GM21447 (cell line): Measurements from ENCODE around the gene JAK3.

ENCODE experiments used
- ATAC-seq: cut with Tn5 transposase; IDR thresholded peaks from one replicate; pipeline ENCODE4 v1.9.1; 2021; ENCODE audit not compliant: unreplicated experiment

JAK3 gene

DNA sequence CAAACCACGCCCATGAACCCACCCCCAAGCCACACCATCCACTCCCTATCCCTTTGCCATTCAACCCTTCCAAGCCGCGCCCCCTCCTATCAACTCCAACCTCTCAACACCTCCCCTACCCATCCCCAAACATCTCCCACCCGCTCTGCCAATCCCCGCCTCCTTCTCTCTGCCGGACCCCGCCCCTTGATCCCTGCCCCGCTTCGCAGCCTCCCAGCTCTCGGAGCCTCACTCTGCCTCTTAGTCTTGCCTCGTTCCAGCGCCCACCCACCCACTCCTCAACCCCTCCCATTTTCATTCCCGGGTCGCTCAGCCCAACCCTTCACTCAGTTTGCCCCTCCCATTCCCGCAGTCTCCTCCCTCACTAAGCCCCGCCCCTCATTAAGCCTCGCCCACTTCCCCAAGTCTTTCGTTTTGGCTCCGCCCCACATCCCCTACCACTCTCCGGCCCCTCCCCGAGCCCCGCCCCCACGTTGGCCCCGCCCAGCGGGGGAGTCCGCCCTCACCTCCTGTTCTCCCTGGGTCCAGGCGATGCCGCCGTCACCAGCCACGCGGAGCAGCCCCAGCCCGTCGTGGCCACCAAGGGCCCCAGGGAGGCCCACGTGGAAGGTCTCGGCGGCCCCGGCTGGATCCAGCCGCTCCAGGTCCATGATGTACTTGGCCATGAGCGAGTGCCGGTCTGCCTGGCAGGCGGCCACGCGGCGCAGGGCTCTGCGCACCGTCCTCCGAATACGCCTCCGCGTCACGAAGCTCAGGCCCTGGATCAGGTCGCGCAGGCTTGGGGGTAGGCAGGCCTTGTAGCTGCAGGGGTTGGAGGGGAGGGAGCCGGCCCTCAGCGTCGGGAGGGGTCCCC lies 5.7 kb downstream of the JAK3 start:
- no peak for ATAC-seq

DNA sequence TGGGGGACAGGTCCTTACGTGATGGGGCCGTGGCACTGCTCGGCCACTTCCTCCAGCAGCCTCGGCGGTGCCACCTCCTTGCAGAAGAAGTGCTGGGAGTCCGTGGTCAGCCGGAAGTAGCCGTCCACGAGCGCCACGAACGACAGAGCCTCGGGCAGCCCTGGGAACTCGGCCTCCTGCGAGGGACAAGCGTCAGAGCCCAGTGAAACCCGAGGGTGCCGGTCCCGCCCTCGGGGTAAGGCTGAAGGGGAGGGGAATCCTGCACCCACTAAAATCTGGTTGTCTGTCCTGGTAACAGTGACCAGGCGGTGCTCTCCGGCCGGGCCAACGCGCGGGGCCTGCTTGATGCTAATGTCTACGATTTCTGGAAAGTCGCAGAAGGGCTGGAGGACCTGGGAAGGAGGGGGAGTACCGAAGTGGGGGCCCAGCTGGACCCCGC lies 6.4 kb downstream of the JAK3 start:
- no peak for ATAC-seq

- ATAC-seq, result no peak
These were observed 7.8 kb downstream of the JAK3 start for GRCh38 chr19:17840019-17840418.

DNA sequence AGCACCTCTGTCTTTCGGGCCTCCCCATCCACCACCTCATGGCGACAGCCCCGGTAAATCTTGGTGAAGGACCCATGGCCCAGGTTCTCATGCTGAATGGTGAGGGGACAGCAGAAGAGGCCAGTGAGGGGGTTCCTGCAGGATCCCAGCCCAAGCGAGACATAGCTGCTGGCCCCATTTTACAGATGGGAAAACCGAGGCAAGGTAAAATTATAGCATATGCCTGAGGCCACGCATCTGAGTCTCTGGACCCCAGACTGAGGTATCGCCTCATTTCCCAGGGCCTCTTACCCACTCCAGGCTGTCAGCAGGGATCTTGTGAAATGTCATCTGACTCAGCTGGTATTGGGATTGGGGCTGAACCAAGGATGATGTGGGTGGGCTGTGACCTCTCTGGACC lies 9.8 kb downstream of the JAK3 start:
- no peak for ATAC-seq

GRCh38 chr19:17836530-17836929 lies 11.3 kb downstream of the JAK3 start:
- ATAC-seq, result no peak

GRCh38 chr19:17835182-17836006 lies 12.4 kb downstream of the JAK3 start:
- ATAC-seq, result no peak

DNA sequence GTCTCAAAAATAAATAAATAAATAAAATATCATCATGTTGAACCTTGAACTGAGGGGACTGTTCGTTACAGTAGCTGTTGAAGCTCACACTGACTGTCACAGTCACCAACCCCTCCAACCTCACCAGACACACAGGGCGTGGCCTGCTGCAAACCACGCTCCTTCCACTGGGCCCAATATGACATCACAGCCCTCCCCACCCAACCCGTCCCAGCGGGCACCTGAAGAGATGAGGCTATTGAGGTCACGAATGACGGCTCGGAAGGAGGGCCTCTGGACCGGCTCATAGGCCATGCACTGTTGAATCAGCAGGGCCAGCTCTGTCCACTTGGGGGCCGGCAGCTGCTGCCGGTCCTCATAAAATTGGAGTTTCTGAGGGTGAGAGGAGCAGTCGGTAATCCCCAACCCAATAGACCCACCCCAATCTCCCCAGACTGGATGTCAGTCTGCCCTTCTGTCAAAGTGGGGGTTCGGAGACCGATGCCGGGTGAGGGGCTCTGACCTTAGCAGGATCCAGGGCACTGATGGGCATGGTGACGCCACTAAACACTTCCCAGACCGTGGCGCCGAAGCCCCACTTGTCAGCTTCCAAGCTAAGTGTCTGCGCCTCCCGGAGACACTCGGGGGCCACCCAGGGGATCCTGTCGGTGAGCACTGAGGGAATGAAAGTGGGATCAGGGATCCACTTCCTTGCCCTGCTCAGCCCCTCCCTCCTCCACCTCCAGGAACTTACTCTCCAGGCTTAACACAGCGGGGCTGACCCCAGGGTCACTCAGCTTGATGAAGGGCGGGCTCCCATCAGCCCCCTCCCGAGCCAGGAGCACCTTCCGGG lies 13.2 kb downstream of the JAK3 start:
- no peak for ATAC-seq

GRCh38 chr19:17832443-17833208 lies 15.2 kb downstream of the JAK3 start:
- no peak for ATAC-seq

- no peak for ATAC-seq
These were observed 16.3 kb downstream of the JAK3 start for GRCh38 chr19:17831419-17831888.

DNA sequence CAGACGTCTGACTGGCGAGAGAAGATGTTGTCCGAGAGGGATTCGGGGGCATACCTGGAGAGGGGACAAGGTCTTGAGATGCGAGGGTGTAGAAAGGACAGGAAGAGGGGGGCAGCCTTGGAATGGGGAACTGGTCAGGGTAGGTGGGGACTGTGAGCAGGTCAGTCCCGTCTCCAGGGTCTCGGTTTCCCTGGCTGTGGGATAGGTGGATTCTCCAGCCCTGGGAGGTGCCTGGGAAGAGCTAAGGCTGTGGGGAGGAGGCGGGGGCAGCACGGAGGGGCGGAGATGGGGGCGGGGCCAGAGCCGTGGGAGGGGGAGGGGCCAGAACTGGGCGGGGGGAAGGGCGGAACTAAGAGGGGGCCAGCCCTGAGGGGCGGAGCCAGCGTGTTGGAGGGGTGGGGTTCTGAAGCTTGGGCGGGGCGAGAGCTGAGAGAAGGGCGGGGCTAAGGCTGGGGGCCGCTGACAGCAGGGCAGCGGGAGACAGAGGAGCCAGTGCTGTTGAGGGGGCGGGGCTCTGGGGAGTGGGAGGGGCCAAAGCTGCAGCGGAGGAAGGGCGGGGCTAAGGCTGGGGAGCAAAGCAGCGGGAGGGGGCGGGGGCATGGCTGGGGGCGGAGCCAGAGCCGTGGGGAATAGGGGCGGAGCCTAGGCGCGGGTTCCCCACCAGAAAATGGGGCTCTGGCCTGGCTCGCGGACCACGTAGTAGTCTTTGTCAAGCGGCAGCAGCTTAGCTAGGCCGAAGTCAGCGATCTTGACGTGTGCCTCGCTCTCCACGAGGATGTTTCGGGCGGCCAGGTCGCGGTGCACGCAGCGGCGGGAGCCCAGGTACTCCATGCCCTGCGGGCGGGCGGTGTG lies 17.0 kb downstream of the JAK3 start:
- ATAC-seq, result no peak

- ATAC-seq, result no peak
These were observed 17.8 kb downstream of the JAK3 start for GRCh38 chr19:17829855-17830566.

GRCh38 chr19:17826508-17827056 lies 21.2 kb downstream of the JAK3 start:
- ATAC-seq, result no peak

DNA sequence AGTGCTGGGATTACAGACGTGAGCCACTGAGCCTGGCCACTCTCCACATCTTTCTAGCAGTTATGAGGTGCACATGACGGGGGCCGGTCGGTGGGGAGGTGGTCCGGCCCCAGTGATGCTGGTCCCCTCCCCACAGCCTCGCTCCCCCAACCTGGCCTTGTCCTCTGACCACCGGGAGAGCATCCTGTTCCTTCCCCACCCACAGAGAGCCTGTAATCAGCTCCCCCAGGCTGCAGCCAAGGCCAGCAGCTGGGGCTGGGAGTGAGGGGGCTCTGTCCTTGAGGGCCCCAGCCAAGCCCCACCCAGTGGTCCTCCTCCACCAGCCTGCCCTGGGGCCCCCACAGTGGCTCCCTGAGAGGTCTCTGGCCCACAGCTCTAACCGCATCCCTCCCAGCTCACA lies 23.4 kb downstream of the JAK3 start:
- no peak for ATAC-seq

DNA sequence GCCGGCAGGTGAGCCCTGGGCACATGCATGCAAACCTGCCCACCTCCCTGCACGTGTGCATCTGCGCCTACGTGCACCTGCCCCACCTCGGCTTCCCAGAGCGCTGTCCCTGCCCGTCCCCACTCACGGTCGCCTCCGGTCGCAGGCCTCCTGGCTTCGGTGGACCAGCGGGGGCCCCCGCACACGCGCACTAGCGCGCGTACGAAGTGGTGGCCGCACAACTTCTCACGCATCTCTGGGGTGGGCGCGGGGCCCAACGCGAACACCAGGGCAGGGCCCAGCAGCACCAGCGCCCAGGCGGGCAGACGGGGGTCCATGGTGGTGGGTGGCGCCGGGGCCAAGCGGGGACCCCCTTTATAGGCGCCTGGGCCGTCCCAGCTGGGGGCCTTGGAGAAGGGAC lies 26.6 kb downstream of the JAK3 start, which contains the start of gene INSL3:
Gene INSL3 (minus strand): TSS at position 330 of the 400 bp plus-strand sequence. CDS start 13 bp downstream, at position 317.
- ATAC-seq, result no peak

- no peak for ATAC-seq
These were observed 30.0 kb downstream of the JAK3 start for GRCh38 chr19:17817668-17818363.

DNA sequence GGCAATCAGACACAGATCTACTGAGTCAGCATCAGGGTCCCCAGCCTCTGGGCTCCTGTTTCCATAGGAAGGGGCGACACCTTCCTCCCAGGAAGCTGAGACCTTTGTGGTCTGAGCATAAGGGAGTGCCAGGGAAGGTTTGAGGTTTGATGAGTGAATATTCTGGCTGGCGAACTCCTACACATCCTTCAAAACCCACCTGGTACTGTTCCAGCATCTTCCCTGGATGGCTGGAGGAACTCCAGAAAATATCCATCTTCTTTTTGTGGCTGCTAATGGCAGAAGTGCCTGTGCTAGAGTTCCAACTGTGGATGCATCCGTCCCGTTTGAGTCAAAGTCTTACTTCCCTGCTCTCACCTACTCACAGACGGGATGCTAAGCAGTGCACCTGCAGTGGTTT lies 35.7 kb downstream of the JAK3 start:
- no peak for ATAC-seq

DNA sequence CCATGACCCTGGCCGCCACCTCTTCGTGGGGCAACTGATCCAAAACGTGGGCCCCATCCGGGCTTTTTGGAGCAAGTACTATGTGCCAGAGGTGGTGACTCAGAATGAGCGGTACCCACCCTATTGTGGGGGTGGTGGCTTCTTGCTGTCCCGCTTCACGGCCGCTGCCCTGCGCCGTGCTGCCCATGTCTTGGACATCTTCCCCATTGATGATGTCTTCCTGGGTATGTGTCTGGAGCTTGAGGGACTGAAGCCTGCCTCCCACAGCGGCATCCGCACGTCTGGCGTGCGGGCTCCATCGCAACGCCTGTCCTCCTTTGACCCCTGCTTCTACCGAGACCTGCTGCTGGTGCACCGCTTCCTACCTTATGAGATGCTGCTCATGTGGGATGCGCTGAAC lies 36.1 kb downstream of the JAK3 start:
- ATAC-seq, result no peak

DNA sequence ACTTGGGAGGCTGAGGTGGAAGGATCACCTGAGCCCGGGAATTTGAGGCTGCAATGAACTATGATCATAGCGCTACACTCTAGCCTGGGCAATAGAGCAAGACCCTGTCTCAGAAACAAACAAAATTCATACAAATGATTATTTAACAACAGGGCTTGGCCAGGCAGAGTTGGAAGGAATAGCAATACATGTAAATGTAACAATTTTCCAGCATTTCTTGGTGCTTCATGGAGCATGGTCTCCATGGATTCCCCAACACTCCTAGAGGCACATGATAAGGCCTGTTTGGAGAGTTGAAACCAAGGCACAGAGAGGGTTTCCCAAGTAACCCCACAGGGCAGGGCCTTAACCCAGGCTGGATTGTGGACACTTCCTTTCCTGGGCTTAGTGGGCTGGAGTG lies 36.7 kb downstream of the JAK3 start:
- ATAC-seq, result no peak
